GM13977 (cell line): ENCODE data around the gene POLN.

Source experiments
- DNase-seq: peaks from one replicate; pipeline ENCODE4 v3.0.0; 2012; ENCODE audit warnings: low spot score
- in situ Hi-C: fragments of 300-500 bp; cut with MboI; formaldehyde crosslinking; loops from one replicate; pipeline ENCODE4 v1.12.0; 2022; ENCODE audit warnings: low sequenced_read_pairs, low pct_unique_long_range_greater_than_20kb, mixed read lengths, inconsistent platforms; ENCODE audit not compliant: unreplicated experiment
- TF ChIP-seq, protein P1 (sequence below): IDR thresholded peaks from 2 replicates; pipeline ENCODE4 v1.5.1; 2012; ENCODE audit warnings: mild to moderate bottlenecking, control low read depth; ENCODE audit not compliant: insufficient read depth; ENCODE audit errors: extremely low read depth, missing control alignments

The POLN gene

DNA sequence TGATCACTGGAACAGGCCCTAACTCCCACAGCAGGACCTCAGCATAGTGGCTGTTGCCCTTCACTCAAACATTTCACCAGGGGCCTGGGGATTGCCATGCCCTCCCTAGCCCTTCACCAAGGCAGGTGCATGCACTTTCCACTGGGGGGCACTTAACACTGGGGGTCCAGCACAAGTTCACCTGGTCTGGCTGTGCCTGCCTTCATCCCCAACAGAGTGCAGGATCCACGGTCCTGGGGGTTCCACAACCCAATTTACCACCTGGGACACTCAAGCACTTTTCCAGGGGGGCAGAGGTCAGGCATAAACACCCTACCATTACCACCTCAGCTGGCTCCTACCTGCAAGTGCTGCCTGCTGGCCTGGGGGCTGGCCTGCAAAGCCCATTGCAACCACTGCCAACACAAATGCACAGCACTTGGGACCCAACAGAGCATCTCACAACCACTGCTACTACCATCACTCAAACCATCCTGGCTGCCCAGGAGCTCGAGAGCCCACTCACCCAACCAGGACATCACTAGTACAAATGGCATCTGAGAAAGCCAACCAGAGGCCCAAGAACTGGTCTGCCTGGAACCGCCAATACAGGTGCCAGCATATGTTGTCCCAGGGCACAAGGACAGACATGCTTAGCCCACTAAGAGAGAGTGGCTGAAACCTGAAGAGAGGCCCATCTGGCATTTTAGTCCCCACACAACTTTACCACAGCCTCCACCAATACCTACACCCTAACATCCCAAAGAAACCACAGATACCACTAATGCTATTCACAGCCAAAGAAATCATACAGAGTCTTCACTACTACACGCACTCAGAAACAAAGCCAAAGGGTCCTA, 139.7 kb downstream of the POLN start:
- in situ Hi-C loops = no loop called here
- TF ChIP-seq, protein P1, sequence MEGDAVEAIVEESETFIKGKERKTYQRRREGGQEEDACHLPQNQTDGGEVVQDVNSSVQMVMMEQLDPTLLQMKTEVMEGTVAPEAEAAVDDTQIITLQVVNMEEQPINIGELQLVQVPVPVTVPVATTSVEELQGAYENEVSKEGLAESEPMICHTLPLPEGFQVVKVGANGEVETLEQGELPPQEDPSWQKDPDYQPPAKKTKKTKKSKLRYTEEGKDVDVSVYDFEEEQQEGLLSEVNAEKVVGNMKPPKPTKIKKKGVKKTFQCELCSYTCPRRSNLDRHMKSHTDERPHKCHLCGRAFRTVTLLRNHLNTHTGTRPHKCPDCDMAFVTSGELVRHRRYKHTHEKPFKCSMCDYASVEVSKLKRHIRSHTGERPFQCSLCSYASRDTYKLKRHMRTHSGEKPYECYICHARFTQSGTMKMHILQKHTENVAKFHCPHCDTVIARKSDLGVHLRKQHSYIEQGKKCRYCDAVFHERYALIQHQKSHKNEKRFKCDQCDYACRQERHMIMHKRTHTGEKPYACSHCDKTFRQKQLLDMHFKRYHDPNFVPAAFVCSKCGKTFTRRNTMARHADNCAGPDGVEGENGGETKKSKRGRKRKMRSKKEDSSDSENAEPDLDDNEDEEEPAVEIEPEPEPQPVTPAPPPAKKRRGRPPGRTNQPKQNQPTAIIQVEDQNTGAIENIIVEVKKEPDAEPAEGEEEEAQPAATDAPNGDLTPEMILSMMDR = no peak
- DNase-seq = no peak

DNA sequence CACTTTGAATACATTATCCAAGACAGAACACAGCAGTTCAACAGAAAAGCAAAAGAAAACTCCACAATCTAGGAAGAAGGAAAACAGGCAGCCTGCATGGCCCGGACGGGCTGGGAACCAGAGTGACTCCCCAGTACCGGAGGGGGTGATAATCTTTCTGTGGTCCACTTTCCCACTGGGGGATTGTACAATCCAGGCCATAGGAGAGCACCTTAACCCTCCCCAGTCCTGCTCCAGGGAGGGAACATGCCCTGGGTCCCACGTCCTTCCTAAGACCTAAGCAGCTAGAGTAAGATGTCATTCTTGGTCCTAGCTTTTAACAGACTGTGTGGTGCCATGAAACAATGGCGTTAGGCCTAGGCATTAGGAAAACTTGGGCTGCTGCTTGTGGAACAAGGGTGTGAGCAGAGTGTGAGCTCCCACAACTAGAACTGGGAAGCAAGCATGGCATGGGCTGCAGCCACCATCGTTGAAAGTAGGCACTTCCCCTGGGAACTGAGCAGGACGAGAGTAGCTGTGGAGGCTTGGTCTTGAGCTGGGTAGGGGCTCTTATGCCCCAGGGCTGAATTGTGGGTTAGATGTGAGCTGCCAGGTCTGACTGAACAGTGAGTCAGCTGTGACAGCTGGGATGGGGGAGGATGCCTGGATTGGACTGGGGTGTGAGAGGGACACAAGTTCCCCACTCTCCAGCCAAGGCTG, 140.4 kb downstream of the POLN start:
- in situ Hi-C loops = no loop called here
- DNase-seq = no peak
- TF ChIP-seq, protein P1 = no peak

DNA sequence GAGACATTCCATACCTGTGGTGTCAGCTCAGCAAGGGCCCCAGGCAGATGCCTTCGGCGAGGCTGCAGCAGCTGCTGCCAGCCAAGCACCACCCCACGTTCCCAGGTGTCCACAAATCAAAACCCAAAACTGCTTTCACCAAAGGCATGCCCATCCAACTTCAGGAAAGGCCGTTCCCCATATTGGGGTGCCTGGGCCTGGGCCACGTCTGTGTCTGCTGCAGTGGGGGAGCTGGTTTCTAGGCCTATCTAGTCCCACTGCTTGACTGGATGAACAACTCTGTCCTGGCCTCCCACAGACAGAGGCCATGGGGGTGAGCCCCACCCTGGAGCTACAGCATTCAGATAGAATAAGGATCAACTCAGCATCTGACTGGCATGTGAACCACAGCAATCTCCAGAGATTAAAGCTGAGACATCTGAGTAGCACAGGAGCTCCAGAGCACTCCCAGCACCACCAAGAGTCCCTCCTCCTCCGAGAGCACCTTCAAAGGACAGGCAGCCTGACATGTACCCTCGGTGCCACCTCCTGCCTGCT, 145.8 kb downstream of the POLN start:
- in situ Hi-C loops = no loop called here
- no peak for DNase-seq
- TF ChIP-seq, protein P1 = no peak

DNA sequence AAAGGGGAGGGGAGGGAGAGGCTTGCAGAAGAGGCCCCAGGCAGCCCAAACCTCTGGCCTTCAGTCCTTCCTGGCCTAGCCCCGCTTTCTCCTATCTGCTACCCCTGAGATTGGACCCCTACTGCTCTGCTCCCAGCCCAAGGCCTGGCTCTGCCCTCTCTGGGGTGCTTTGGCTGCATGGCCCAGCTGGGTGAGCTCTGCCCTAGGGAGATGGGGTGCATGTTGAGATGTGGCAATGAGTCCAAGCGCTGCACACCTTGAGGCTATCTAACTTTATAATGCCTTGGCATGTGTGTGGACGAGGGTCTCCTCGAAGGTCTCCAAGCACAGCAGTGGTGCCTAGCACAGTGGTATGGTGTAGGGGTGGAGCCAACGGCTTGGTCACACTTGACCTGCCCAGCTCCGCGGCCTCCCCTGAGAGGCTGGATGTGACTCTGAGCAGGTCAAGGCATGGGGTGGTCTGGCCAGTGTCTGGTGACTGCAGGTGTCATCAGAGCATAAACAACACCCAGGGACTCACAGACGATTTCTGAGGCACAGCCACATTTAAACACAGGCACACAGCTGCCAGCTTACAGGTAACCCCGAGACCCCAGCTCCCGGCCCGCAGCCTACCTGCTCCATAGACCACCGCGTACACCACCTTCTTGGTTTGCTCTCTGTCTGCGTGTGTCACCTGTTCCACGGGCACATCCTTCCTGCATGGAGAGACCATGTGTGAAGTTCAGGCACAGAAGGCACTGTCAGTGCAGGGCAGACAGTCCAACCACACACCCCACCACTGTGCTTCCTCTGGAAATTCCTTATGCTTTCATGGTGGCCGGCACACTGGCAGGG, 146.5 kb downstream of the POLN start:
- TF ChIP-seq, protein P1 = no peak
- in situ Hi-C loops = no loop called here
- DNase-seq = no peak

DNA sequence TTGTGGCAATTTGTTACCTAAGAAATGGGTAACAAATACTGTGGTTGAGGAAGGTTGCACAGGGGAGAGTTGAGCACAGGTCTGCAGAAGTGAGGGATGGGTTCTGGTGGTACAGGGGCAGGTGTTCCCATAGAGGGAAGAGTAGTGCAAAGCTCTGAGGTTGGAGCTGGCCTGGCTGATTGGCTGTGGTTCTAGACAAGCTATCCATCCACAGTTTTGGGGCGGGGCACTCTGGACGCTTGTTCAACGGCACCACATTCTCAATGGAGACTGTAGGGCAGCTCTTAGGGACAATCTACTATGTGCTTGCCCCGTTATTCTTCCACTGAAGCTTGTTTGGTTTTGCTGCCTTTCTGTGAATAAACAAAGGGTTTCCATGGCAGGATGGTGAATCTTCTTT, 147.4 kb downstream of the POLN start:
- in situ Hi-C loops = no loop called here
- DNase-seq = no peak
- TF ChIP-seq, protein P1 = no peak

DNA sequence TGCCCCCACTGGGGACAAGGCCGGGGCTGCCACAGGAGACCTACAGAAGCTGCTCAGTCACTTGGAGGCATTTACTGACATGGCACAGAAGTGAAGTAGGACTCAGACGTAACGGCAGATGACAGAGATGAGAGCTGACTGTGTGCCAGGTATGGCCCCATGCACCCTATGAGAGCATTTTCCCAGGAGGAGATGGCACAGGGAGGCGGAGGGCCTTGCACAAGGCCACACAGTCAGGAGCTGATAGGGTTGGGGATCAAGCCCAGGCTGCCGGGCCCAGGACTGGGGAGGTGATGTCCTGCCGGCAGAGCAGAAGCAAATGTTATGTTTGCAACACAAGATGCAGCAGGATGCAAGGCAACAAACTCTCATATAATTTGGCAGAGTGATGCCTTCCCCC, 148.7 kb downstream of the POLN start:
- TF ChIP-seq, protein P1 = no peak
- DNase-seq = no peak
- in situ Hi-C loops = no loop called here
